Measurements from ENCODE around the gene CASP9. TPM values are rescaled to one million over a fixed set of nuclear protein-coding genes. Genes with fewer than 3 reads are reported as not detected.
A peak's percentile ranks its signal among the peaks of the same experiment; 100 is the strongest.

The CASP9 gene
- total RNA-seq, 1 donor from 2014 or later = 22.1 TPM

GRCh38 chr1:15559189-15559810 is 35.3 kb upstream of the CASP9 start:
- Histone ChIP-seq H3K27ac (no peak overlapping the region), H3K4me3 (no peak overlapping the region), H3K36me3 (peaks cover 0 to 39% of the 10 kb centered on the region in 2 donors), H3K4me1 (no peaks in the 10 kb centered on the region), H3K27me3 (no peaks in the 10 kb centered on the region), H3K9me3 (no peaks in the 10 kb centered on the region)
- no peak for DNase-seq (ENCODE audit: extremely low spot score in 2 of 2)
- peak in 1 of 2 donors; percentile 63 for TF ChIP-seq POLR2AphosphoS5 (IDR thresholded peaks at IDR 0.05; ENCODE audit: insufficient read depth in 1 of 2, low read depth in 1 of 2)
- TF ChIP-seq, protein P1, sequence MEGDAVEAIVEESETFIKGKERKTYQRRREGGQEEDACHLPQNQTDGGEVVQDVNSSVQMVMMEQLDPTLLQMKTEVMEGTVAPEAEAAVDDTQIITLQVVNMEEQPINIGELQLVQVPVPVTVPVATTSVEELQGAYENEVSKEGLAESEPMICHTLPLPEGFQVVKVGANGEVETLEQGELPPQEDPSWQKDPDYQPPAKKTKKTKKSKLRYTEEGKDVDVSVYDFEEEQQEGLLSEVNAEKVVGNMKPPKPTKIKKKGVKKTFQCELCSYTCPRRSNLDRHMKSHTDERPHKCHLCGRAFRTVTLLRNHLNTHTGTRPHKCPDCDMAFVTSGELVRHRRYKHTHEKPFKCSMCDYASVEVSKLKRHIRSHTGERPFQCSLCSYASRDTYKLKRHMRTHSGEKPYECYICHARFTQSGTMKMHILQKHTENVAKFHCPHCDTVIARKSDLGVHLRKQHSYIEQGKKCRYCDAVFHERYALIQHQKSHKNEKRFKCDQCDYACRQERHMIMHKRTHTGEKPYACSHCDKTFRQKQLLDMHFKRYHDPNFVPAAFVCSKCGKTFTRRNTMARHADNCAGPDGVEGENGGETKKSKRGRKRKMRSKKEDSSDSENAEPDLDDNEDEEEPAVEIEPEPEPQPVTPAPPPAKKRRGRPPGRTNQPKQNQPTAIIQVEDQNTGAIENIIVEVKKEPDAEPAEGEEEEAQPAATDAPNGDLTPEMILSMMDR (IDR thresholded peaks at IDR 0.05) = no peak
- intact Hi-C loops (cut with DNase I) = no loop called here

- H3K36me3 ChIP-seq = peaks cover 0 to 31% of the 10 kb centered on the region in 2 donors
- no peaks in the 10 kb centered on the region for H3K4me1 ChIP-seq
- no peak for DNase-seq (ENCODE audit: extremely low spot score in 2 of 2)
- no peaks in the 10 kb centered on the region for H3K27me3 ChIP-seq
- no peak overlapping the region for H3K27ac ChIP-seq
- intact Hi-C loops (cut with DNase I) = no loop called here
- H3K4me3 ChIP-seq = no peak overlapping the region
- no peaks in the 10 kb centered on the region for H3K9me3 ChIP-seq
- TF ChIP-seq, protein P1 (IDR thresholded peaks at IDR 0.05) = no peak
- TF ChIP-seq POLR2A (IDR thresholded peaks at IDR 0.05) = no peak
These were observed 34.5 kb upstream of the CASP9 start for GRCh38 chr1:15558516-15558915.

DNA sequence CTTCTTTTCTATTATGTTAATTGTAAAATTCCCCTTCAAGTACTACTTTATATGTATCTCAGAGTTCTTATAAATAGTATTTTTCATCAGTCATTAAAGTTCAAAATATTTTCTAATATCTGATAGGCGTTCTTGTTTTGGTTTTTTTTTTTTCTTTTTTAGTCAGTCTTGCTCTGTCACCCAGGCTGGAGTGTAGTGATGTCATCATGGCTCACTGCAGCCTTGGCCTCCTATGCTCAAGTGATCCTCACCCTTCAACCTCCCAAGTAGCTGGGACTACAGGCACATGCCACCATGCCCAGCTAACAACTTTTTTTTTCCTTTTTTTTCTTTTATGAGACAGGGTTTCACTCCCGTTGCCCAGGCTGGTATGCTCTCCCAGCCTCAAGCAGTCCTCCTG is 33.6 kb upstream of the CASP9 start:
- no peaks in the 10 kb centered on the region for H3K4me1 ChIP-seq
- H3K4me3 ChIP-seq = no peak overlapping the region
- no peak for DNase-seq (ENCODE audit: extremely low spot score in 2 of 2)
- no peaks in the 10 kb centered on the region for H3K27me3 ChIP-seq
- H3K27ac ChIP-seq = no peak overlapping the region
- TF ChIP-seq POLR2AphosphoS5 (IDR thresholded peaks at IDR 0.05; ENCODE audit: insufficient read depth in 1 of 2, low read depth in 1 of 2) (no peak), POLR2A (IDR thresholded peaks at IDR 0.05) (no peak)
- TF ChIP-seq, protein P1 (IDR thresholded peaks at IDR 0.05) = no peak
- no peaks in the 10 kb centered on the region for H3K9me3 ChIP-seq
- peaks cover 0 to 22% of the 10 kb centered on the region in 2 donors for H3K36me3 ChIP-seq
- intact Hi-C loops (cut with DNase I) = no loop called here

- Histone ChIP-seq H3K9me3 (no peaks in the 10 kb centered on the region), H3K27me3 (no peaks in the 10 kb centered on the region), H3K36me3 (peaks cover 0 to 16% of the 10 kb centered on the region in 2 donors), H3K4me3 (no peak overlapping the region), H3K27ac (no peak overlapping the region), H3K4me1 (no peaks in the 10 kb centered on the region)
- DNase-seq (ENCODE audit: extremely low spot score in 2 of 2) = no peak
- intact Hi-C loops (cut with DNase I) = no loop called here
- TF ChIP-seq POLR2AphosphoS5 (IDR thresholded peaks at IDR 0.05; ENCODE audit: insufficient read depth in 1 of 2, low read depth in 1 of 2) = no peak
- no peak for TF ChIP-seq POLR2A (IDR thresholded peaks at IDR 0.05)
- TF ChIP-seq, protein P1 (IDR thresholded peaks at IDR 0.05) = no peak
These were observed 33.0 kb upstream of the CASP9 start for GRCh38 chr1:15557008-15557407.

- no peak for DNase-seq (ENCODE audit: extremely low spot score in 2 of 2)
- intact Hi-C loops (cut with DNase I) = no loop called here
- Histone ChIP-seq H3K36me3 (peaks cover 0 to 22% of the 10 kb centered on the region in 2 donors), H3K4me3 (no peak overlapping the region), H3K4me1 (no peaks in the 10 kb centered on the region), H3K27ac (no peak overlapping the region), H3K27me3 (no peaks in the 10 kb centered on the region), H3K9me3 (no peaks in the 10 kb centered on the region)
- no peak for TF ChIP-seq POLR2AphosphoS5 (IDR thresholded peaks at IDR 0.05; ENCODE audit: insufficient read depth in 1 of 2, low read depth in 1 of 2)
- TF ChIP-seq POLR2A (IDR thresholded peaks at IDR 0.05) = no peak
- TF ChIP-seq, protein P1 (IDR thresholded peaks at IDR 0.05) = no peak
These were observed 26.6 kb upstream of the CASP9 start for GRCh38 chr1:15550573-15550972.

Data from vagina (tissue), 2 donors.